GM21515 (cell line): Measurements from ENCODE around the gene ASCC3.
"Not testable (repeated sequence)": the region's sequence is repeated elsewhere in the genome, so short reads cannot be mapped to it uniquely, and the experiment has no call there.

Experiments
- ATAC-seq: cut with Tn5 transposase; IDR thresholded peaks from one replicate; pipeline ENCODE4 v1.9.1; 2021; ENCODE audit not compliant: unreplicated experiment

Gene ASCC3

GRCh38 chr6:100665041-100665380 lies 216.1 kb downstream of the ASCC3 start:
- peak; percentile 99 for ATAC-seq

GRCh38 chr6:100664274-100665040 lies 216.7 kb downstream of the ASCC3 start:
- ATAC-seq, result peak; percentile 32

DNA sequence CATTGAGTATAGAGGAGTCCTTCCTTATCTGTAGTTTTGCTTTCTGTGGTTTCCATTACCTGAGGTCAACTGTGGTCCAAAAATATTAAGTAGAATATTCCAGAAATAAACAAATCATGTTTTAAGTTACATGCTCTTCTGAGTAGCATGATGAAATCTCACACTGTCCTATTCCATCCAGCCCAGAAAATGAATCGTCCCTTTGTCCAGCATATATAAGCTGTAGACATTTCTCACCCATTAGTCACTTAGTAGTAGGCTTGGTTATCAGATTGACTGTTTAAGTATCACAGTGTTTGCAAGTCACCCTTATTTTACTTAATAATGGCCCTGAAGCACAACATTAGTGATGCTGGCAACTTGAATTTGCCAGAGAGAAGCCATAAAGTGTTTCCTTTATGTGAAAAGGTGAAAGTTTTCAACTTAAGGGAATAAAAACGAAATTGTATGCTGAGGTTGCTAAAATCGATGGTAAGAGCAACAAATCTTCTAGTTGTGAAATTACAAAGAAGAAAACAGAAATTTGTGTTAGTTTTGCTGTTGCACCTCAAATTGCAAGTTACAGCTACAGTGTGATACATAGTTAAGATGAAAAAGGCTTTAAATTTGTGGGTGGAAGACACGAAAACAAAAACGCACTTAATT lies 217.8 kb downstream of the ASCC3 start:
- ATAC-seq, result no peak

- ATAC-seq, result no peak
Measured at GRCh38 chr6:100662264-100662663, 218.9 kb downstream of the ASCC3 start.

- ATAC-seq, result no peak
Measured at GRCh38 chr6:100658486-100658885, 222.6 kb downstream of the ASCC3 start.

DNA sequence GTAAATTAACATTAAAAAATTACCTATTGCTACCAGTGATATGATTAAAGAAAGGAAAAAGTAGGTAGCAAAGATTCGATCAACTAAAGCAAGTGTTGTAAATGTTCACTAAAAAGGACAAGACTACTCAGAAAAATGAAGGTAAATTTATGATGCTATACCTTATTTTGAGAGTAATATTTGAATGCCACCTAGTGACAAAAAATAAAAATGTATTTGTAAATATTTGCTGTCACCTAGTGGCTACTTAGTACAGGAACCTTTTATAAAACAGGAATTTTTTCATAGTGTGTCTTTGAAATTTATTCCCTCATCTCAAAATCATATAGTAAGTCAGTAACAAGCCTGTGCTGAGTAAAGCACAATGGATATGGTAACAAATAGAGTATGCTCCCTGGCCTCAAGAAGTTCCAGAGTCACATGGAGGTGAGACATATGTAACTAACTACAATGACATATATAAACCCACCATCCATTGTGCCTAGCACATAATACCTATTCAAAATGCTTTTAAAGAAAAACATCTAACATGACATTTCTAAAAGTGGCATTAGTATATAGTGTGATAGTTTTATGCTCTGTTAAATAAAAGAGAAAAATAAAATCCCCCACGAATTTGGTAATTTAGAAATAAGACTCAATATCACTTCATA lies 223.3 kb downstream of the ASCC3 start:
- no peak for ATAC-seq

DNA sequence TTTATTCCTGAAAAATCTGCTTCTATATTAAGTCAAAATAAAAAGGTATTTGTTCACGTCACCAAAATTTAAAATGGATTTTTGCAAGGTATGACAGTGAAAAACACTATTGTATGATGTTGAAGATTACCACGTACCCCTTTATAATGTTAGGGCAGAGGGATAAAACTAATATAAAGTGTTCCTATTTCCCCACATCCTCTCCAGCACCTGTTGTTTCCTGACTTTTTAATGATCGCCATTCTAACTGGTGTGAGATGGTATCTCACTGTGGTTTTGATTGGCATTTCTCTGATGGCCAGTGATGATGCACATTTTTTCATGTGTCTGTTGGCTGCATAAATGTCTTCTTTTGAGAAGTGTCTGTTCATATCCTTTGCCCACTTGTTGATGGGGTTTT lies 240.0 kb downstream of the ASCC3 start:
- ATAC-seq, result not testable (repeated sequence)

GRCh38 chr6:100633096-100633777 lies 247.9 kb downstream of the ASCC3 start:
- ATAC-seq, result no peak

DNA sequence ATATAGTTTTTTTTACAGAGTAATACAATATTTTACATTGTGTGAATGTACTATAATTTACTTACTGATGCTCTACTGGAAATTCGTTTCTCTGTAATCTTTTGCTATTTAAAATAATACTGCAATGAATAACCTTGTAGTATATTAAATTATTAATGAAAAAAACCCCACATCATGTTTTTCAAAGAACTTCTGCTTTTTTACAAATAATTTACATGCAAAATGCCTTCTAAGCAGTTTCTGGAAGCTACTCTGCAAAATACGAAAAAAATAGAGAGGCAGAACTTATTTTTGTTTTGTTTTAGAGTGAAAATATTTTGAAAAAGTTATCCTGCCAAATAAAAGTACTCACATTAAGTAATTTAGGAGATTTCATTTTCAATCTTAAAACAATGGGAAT lies 250.6 kb downstream of the ASCC3 start:
- ATAC-seq, result no peak

GRCh38 chr6:100627911-100628758 lies 253.0 kb downstream of the ASCC3 start:
- ATAC-seq, result no peak

GRCh38 chr6:100626721-100627120 lies 254.4 kb downstream of the ASCC3 start:
- ATAC-seq, result no peak

GRCh38 chr6:100622907-100623692 lies 258.0 kb downstream of the ASCC3 start:
- ATAC-seq, result no peak

DNA sequence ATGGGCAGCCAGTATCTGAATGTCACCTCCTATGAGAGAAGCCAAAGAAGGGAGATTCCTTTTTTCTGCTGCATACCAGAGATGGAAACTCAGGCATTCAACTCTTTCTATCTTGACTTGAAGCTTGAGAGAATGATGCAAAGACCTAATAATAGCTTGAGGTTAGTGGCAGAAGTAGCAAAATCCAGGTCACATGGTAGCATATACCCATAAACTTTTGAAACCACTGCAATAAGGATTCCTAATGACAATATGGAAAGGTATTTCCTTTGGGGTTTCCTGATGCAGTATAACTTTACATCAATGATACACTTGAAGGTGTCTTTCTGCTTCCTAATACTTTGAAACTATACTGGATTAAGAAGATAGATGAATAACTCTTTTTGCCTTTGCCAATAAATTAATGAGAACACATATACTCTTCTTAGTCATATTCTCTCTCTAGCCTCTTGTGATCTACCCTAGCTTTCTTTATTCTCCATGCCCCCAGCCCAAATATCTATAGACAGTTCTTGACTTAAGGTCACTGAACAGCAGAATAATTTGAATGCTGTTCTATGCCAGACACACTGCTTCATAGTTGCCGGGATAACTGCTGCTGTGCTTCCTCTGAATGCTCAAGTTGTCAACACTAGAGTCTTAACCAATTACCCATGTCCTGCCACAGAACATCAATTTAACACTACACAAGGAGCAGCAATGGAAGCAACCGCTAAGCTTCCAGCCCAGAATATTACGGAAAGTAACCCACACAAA lies 260.9 kb downstream of the ASCC3 start:
- ATAC-seq, result no peak

- no peak for ATAC-seq
Measured at GRCh38 chr6:100618351-100618671, 262.8 kb downstream of the ASCC3 start.

DNA sequence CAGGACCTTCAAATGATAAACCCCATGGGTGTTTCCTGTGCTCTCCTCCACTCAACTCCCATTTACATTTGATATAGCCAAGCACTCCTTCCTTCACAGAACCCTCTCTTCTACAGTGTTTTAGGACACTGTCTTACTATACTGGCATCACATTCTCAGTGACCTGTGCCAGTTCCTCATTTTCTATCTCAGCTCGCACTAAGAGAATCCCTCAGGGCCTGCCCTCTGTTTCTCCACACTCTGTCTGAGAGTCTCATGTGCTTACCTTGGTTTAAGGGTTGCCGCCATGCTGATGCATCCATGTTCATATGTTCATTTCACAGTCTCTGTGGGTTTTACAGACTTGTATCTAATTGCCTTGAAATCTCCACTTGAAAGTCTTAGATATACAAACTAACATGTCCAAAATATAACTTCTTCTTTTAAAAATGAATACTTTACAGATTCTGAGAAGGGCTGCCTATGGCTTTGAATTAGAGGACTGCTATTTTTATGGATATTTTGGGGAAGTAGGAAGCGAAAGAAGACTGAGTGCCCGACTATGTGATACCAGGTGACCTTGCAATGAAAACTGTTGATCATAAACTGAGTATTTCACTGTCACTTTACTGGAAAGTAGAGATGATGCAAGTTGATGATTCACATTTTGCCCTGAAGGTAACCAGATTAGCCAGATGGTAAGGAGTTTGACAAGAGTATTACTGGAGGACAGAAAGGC lies 263.3 kb downstream of the ASCC3 start:
- no peak for ATAC-seq

DNA sequence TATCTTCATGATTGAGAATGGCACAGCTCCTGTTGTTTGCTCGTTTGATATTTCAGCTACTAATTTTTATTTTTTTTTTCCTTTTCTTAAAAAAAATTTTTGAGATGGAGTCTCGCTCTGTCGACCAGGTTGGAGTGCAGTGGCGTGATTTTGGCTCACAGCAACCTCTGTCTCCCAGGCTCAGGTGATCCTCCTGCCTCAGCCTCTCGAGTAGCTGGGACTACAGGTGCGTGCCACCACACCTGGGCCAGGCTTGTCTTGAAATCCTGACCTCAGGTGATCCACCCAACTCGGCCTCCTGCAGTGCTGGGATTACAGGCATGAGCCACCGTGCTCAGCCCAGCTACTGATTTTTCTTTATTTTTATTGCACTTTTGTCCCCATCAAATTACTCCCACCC lies 266.2 kb downstream of the ASCC3 start:
- ATAC-seq, result no peak

GRCh38 chr6:100614386-100614785 lies 266.7 kb downstream of the ASCC3 start:
- no peak for ATAC-seq

DNA sequence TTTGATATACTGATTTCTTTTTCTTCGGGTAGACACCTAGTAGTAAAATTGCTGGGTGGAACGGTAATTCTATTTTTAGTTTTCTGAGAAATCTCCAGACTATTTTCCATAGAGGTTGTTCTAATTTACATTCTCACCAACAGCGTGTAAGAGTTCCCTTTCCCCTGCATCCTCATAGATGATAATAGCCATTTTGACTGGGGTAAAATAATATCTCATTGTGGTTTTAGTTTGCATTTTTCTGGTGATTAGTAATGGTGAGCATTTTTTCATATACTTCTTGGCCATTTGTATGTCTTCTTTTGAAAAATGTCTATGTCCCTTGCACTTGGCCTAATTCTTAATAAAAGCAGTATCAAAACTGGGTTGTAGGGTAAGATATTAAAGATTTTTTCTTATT lies 267.5 kb downstream of the ASCC3 start:
- no peak for ATAC-seq

- ATAC-seq, result no peak
Measured at GRCh38 chr6:100612094-100612493, 269.0 kb downstream of the ASCC3 start.
